H1 (cell line): ENCODE measurements around the gene RRAS2. TPM values are rescaled to one million over a fixed set of nuclear protein-coding genes. Genes with fewer than 3 reads are reported as not detected.

Experiments used
- CHD2 ChIP-seq: IDR thresholded peaks from 2 replicates; pipeline ENCODE4 v1.6.1; 2012; ENCODE audit warnings: low read length, improper control_type of control experiment
- HDAC2 ChIP-seq, 2 experiments: fragments of 300-600 bp in 1 of 2; sonication (generic) in 1 of 2; IDR thresholded peaks; 2 replicates each; pipeline ENCODE4 v1.6.1; 2011 to 2012; ENCODE audit warnings: low read depth in 2 of 2, low read length in 2 of 2, mild to moderate bottlenecking in 2 of 2, moderate library complexity in 2 of 2, borderline replicate concordance in 1 of 2, inconsistent platforms in 1 of 2
- POLR2A ChIP-seq, 2 experiments: IDR thresholded peaks; 1 replicate in 1 of 2; 2 replicates in 1 of 2; pipeline ENCODE4 v1.6.1; 2011; ENCODE audit warnings: low read depth in 2 of 2, low read length in 2 of 2, mild to moderate bottlenecking in 2 of 2; ENCODE audit errors: control extremely low read depth in 1 of 2
- SP1 ChIP-seq: IDR thresholded peaks from 2 replicates; pipeline ENCODE4 v1.6.1; 2011; ENCODE audit warnings: low read depth, low read length
- SP4 ChIP-seq: IDR thresholded peaks from 2 replicates; pipeline ENCODE4 v1.6.1; 2012; ENCODE audit warnings: low read length, inconsistent platforms
- TEAD4 ChIP-seq: IDR thresholded peaks from 2 replicates; pipeline ENCODE4 v1.6.1; 2012; ENCODE audit warnings: low read depth, low read length, inconsistent platforms, mixed read lengths
- polyA plus RNA-seq, 7 experiments: library from polyadenylated mRNA; depleted of rRNA in 3 of 7; stranded (reverse) in 5 of 7; unstranded in 2 of 7; fragments of >200 nt in 5 of 7; fragments of 200-250 nt in 2 of 7; gene quantifications; 1 replicate in 5 of 7; 2 replicates in 1 of 7; 4 replicates in 1 of 7; pipeline versions ENCODE4 v1.2.1 to v1.2.3, GENCODE V29; 2011 to 2013; ENCODE audit warnings: missing spikeins in 2 of 7, mixed read lengths in 2 of 7
- total RNA-seq: library from RNA; stranded (reverse); fragmentation: NEBNext Ultra II Directional; extraction: Animal tissue kit (Norgen Biotek cat#: 25700); gene quantifications from 2 replicates; pipeline ENCODE4 v1.2.1, GENCODE V29; 2021
- TF ChIP-seq, protein P1 (sequence below): fragments of 300-600 bp; sonication (generic); IDR thresholded peaks from 2 replicates; pipeline ENCODE4 v1.7.1; 2012; ENCODE audit warnings: low read length, moderate library complexity, mild to moderate bottlenecking, inconsistent platforms; ENCODE audit not compliant: insufficient replicate concordance
- TF ChIP-seq, protein P2 (sequence below): IDR thresholded peaks from 2 replicates; pipeline ENCODE4 v1.6.1; 2012; ENCODE audit warnings: low read length, inconsistent platforms

The RRAS2 gene
- total and polyA plus RNA-seq, 2 of the 8 experiments (the other 6 are each of a cell fraction or from before 2014, with no cell fraction given) = 72.3 to 234 TPM

DNA sequence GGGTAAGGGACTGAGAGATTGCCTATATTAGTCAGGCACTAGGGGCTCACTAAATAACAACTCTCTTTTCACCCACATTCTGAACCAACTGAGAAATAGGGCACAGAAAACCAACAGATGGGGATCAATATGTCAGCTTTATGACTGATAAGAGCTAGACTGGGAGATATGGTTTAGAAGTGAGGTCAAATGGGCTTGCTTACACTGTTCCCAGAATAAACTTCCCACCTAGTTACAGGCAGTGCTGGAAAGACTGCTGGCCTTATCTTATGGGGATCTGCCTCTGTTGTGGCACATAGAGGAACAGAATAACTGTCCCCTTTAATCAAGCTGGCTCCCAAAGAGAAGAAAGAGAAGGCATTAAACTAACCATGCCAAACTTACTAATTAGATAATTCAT, 10.6 kb upstream of the RRAS2 start (continued):
- TF ChIP-seq, protein P1, sequence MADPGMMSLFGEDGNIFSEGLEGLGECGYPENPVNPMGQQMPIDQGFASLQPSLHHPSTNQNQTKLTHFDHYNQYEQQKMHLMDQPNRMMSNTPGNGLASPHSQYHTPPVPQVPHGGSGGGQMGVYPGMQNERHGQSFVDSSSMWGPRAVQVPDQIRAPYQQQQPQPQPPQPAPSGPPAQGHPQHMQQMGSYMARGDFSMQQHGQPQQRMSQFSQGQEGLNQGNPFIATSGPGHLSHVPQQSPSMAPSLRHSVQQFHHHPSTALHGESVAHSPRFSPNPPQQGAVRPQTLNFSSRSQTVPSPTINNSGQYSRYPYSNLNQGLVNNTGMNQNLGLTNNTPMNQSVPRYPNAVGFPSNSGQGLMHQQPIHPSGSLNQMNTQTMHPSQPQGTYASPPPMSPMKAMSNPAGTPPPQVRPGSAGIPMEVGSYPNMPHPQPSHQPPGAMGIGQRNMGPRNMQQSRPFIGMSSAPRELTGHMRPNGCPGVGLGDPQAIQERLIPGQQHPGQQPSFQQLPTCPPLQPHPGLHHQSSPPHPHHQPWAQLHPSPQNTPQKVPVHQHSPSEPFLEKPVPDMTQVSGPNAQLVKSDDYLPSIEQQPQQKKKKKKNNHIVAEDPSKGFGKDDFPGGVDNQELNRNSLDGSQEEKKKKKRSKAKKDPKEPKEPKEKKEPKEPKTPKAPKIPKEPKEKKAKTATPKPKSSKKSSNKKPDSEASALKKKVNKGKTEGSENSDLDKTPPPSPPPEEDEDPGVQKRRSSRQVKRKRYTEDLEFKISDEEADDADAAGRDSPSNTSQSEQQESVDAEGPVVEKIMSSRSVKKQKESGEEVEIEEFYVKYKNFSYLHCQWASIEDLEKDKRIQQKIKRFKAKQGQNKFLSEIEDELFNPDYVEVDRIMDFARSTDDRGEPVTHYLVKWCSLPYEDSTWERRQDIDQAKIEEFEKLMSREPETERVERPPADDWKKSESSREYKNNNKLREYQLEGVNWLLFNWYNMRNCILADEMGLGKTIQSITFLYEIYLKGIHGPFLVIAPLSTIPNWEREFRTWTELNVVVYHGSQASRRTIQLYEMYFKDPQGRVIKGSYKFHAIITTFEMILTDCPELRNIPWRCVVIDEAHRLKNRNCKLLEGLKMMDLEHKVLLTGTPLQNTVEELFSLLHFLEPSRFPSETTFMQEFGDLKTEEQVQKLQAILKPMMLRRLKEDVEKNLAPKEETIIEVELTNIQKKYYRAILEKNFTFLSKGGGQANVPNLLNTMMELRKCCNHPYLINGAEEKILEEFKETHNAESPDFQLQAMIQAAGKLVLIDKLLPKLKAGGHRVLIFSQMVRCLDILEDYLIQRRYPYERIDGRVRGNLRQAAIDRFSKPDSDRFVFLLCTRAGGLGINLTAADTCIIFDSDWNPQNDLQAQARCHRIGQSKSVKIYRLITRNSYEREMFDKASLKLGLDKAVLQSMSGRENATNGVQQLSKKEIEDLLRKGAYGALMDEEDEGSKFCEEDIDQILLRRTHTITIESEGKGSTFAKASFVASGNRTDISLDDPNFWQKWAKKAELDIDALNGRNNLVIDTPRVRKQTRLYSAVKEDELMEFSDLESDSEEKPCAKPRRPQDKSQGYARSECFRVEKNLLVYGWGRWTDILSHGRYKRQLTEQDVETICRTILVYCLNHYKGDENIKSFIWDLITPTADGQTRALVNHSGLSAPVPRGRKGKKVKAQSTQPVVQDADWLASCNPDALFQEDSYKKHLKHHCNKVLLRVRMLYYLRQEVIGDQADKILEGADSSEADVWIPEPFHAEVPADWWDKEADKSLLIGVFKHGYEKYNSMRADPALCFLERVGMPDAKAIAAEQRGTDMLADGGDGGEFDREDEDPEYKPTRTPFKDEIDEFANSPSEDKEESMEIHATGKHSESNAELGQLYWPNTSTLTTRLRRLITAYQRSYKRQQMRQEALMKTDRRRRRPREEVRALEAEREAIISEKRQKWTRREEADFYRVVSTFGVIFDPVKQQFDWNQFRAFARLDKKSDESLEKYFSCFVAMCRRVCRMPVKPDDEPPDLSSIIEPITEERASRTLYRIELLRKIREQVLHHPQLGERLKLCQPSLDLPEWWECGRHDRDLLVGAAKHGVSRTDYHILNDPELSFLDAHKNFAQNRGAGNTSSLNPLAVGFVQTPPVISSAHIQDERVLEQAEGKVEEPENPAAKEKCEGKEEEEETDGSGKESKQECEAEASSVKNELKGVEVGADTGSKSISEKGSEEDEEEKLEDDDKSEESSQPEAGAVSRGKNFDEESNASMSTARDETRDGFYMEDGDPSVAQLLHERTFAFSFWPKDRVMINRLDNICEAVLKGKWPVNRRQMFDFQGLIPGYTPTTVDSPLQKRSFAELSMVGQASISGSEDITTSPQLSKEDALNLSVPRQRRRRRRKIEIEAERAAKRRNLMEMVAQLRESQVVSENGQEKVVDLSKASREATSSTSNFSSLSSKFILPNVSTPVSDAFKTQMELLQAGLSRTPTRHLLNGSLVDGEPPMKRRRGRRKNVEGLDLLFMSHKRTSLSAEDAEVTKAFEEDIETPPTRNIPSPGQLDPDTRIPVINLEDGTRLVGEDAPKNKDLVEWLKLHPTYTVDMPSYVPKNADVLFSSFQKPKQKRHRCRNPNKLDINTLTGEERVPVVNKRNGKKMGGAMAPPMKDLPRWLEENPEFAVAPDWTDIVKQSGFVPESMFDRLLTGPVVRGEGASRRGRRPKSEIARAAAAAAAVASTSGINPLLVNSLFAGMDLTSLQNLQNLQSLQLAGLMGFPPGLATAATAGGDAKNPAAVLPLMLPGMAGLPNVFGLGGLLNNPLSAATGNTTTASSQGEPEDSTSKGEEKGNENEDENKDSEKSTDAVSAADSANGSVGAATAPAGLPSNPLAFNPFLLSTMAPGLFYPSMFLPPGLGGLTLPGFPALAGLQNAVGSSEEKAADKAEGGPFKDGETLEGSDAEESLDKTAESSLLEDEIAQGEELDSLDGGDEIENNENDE = no peak
- TF ChIP-seq POLR2A (IDR thresholded peaks at IDR 0.05; ENCODE audit: control extremely low read depth in 1 of 2, low read depth in 2 of 2, low read length in 2 of 2) (no peak), TEAD4 (no peak), SP4 (no peak), CHD2 (no peak), SP1 (no peak), HDAC2 (IDR thresholded peaks at IDR 0.05; ENCODE audit: borderline replicate concordance in 1 of 2, low read depth in 2 of 2, low read length in 2 of 2) (no peak)
- TF ChIP-seq, protein P2, sequence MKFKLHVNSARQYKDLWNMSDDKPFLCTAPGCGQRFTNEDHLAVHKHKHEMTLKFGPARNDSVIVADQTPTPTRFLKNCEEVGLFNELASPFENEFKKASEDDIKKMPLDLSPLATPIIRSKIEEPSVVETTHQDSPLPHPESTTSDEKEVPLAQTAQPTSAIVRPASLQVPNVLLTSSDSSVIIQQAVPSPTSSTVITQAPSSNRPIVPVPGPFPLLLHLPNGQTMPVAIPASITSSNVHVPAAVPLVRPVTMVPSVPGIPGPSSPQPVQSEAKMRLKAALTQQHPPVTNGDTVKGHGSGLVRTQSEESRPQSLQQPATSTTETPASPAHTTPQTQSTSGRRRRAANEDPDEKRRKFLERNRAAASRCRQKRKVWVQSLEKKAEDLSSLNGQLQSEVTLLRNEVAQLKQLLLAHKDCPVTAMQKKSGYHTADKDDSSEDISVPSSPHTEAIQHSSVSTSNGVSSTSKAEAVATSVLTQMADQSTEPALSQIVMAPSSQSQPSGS = no peak
